Vagina (tissue), 2 donors: Measurements from ENCODE around the gene ARPC1B. TPM values are rescaled to one million over a fixed set of nuclear protein-coding genes. Genes with fewer than 3 reads are reported as not detected.

Experiments used
- DNase-seq, 2 donors: peaks; one replicate each; pipeline ENCODE4 v3.0.0-alpha.2; 2017; ENCODE audit errors: extremely low spot score in 2 of 2
- H3K27ac ChIP-seq: fragments of 200-600 bp; sonication (generic); one replicate; pipeline ENCODE4 v1.5.1; 2019
- H3K27me3 ChIP-seq: fragments of 200-600 bp; sonication (generic); one replicate; pipeline ENCODE4 v1.5.1; 2019
- H3K36me3 ChIP-seq, 2 donors: fragments of 200-600 bp; sonication (generic); one replicate each; pipeline ENCODE4 v1.5.1; 2017 to 2019
- H3K4me1 ChIP-seq: fragments of 200-600 bp; sonication (generic); one replicate; pipeline ENCODE4 v1.5.1; 2019
- H3K4me3 ChIP-seq, 2 donors: fragments of 200-600 bp; sonication (generic); 1 replicate in 1 of 2; 2 replicates in 1 of 2; pipeline ENCODE4 v1.5.1; 2016 to 2019
- H3K9me3 ChIP-seq: fragments of 200-600 bp; sonication (generic); one replicate; pipeline ENCODE4 v1.5.1; 2019
- POLR2A ChIP-seq, 2 donors: fragments of 450-650 bp; IDR thresholded peaks; one replicate each; pipeline ENCODE4 v1.6.1; 2017; ENCODE audit warnings: antibody characterized with exemption in 2 of 2, mild to moderate bottlenecking in 2 of 2, moderate library complexity in 2 of 2
- POLR2AphosphoS5 ChIP-seq, 2 donors: sonication (generic); formaldehyde crosslinking; IDR thresholded peaks; one replicate each; pipeline ENCODE4 v1.9.0; 2017; ENCODE audit warnings: antibody characterized with exemption in 2 of 2, mild to moderate bottlenecking in 2 of 2, low read depth in 1 of 2; ENCODE audit not compliant: insufficient read depth in 1 of 2
- intact Hi-C: fragments of 100-400 bp; cut with DNase I; formaldehyde crosslinking; loops from one replicate; pipeline ENCODE4 v1.15.1; 2023
- total RNA-seq: library from RNA; depleted of rRNA; stranded (reverse); fragments of >200 nt; gene quantifications from one replicate; pipeline ENCODE4 v1.2.3, GENCODE V29; 2016
- TF ChIP-seq, protein P1 (sequence below), 3 experiments: fragments of 450-650 bp in 2 of 3; fragments of 200-600 bp in 1 of 3; sonication (generic) in 1 of 3; IDR thresholded peaks; one replicate each; pipeline ENCODE4 v1.5.1; 2017 to 2019; ENCODE audit warnings: antibody characterized with exemption in 3 of 3, mild to moderate bottlenecking in 2 of 3, moderate library complexity in 2 of 3

ARPC1B gene
- total RNA-seq, 1 donor from 2014 or later, result 114 TPM

DNA sequence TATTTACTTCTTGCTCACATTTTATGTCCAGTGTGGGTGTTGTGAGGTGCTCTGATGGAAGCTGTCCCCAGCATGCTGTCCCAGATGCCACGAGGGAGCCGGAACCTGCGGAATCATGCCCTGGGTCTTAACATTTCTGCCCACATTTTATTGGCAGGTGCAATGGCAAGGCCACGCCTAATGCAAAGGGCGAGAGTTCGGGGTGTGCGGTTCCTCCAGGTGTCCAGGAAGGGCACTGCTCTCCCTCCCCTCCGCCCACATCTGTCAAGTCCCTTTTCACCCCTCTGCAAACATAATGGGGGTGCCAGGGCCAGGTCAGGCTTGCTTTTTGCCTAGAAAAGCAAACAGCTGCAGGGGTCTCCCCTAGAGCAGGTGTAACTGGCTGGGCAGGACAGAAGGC, 17.5 kb downstream of the ARPC1B start:
- H3K9me3 ChIP-seq, result no peaks in the 10 kb centered on the region
- no peak for DNase-seq
- TF ChIP-seq, protein P1, sequence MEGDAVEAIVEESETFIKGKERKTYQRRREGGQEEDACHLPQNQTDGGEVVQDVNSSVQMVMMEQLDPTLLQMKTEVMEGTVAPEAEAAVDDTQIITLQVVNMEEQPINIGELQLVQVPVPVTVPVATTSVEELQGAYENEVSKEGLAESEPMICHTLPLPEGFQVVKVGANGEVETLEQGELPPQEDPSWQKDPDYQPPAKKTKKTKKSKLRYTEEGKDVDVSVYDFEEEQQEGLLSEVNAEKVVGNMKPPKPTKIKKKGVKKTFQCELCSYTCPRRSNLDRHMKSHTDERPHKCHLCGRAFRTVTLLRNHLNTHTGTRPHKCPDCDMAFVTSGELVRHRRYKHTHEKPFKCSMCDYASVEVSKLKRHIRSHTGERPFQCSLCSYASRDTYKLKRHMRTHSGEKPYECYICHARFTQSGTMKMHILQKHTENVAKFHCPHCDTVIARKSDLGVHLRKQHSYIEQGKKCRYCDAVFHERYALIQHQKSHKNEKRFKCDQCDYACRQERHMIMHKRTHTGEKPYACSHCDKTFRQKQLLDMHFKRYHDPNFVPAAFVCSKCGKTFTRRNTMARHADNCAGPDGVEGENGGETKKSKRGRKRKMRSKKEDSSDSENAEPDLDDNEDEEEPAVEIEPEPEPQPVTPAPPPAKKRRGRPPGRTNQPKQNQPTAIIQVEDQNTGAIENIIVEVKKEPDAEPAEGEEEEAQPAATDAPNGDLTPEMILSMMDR (IDR thresholded peaks at IDR 0.05), result no peak
- no peak for TF ChIP-seq POLR2AphosphoS5 (IDR thresholded peaks at IDR 0.05; ENCODE audit: insufficient read depth in 1 of 2, low read depth in 1 of 2)
- TF ChIP-seq POLR2A (IDR thresholded peaks at IDR 0.05), result no peak
- intact Hi-C loops, result no loop called here
- peaks cover 0 to 58% of the 10 kb centered on the region in 2 donors for H3K36me3 ChIP-seq
- peak overlapping the region; percentile 71 for H3K27ac ChIP-seq
- no peaks in the 10 kb centered on the region for H3K27me3 ChIP-seq
- peak overlapping the region; percentile 46 to 54 for H3K4me3 ChIP-seq
- peaks cover 22% of the 10 kb centered on the region for H3K4me1 ChIP-seq

DNA sequence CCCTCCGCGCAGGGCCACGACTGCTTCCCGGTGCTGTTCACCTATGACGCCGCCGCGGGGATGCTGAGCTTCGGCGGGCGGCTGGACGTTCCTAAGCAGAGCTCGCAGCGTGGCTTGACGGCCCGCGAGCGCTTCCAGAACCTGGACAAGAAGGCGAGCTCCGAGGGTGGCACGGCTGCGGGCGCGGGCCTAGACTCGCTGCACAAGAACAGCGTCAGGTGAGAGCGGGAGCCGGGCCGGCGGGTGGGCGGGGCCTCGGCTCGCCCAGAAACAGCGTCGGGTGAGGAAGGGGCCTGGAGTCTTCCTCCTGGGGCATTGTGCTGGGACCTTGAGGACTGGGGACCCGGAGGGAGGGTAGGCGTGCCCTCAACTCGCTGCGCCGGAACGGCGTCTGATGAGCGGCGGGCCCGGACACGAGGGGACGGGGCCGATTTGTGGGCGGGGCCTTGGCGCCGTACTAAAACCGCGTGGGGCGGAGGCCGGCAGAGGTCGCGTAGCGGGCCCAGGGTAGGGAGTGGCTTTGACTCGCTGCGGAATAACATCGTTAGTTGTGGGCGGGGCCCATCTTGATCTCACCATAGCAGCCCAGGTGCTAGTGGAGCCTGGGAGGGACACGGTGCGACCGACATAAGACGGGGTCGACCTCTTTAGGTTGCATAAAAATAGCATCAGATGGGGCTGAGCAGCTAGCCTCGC, 18.3 kb downstream of the ARPC1B start:
- Histone ChIP-seq H3K4me1 (peaks cover 22% of the 10 kb centered on the region), H3K27me3 (no peaks in the 10 kb centered on the region), H3K9me3 (no peaks in the 10 kb centered on the region), H3K27ac (peak overlapping the region; percentile 71), H3K4me3 (peak overlapping the region; percentile 46 to 54), H3K36me3 (peaks cover 0 to 64% of the 10 kb centered on the region in 2 donors)
- intact Hi-C loops, result no loop called here
- no peak for DNase-seq
- TF ChIP-seq POLR2A (IDR thresholded peaks at IDR 0.05) (no peak), POLR2AphosphoS5 (IDR thresholded peaks at IDR 0.05; ENCODE audit: insufficient read depth in 1 of 2, low read depth in 1 of 2) (peak; percentile 34 to 84)

DNA sequence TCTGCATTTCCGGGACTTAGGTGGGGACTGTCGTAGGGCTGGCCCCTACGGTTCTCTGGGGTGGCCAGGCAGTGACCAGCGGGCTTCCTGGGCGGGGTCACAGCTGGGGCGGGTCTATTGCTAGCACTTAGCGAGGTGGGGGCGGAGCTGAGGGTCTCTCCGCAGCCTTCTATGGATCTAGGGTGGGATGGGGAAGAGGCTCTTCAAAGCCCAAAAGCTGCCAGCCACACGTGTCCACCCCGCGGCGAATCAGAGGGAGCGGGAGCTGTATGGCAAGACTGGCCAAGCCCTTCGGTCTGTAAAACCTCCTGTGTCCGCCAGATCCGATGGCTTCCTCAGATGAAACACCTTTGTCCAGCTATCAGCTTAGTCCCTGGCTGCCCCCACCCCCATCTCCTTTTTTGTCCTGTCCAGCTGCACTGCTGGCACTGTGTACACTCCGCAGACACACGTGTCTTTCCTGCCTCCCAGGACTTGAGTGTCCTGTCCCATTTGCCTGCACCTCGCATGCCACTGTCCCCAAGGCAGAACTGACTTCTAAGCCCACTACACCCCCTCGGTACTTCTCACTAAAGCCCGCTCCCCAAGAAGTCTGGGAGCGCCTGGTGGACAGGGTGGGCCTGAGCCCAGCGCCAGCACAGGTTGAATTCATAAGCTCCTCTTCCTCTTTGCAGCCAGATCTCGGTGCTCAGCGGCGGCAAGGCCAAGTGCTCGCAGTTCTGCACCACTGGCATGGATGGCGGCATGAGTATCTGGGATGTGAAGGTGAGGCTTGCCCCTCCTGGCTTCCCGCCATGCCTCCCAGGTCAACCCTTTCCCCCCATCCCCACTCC, 19.0 kb downstream of the ARPC1B start:
- TF ChIP-seq POLR2AphosphoS5 (IDR thresholded peaks at IDR 0.05; ENCODE audit: insufficient read depth in 1 of 2, low read depth in 1 of 2) (no peak), POLR2A (IDR thresholded peaks at IDR 0.05) (no peak)
- TF ChIP-seq, protein P1 (IDR thresholded peaks at IDR 0.05), result no peak
- Histone ChIP-seq H3K27me3 (no peaks in the 10 kb centered on the region), H3K9me3 (no peaks in the 10 kb centered on the region), H3K4me3 (peak overlapping the region; percentile 46 to 54), H3K36me3 (peaks cover 0 to 63% of the 10 kb centered on the region in 2 donors), H3K27ac (peak overlapping the region; percentile 71), H3K4me1 (peaks cover 22% of the 10 kb centered on the region)
- DNase-seq, result no peak
- intact Hi-C loops, result no loop called here

DNA sequence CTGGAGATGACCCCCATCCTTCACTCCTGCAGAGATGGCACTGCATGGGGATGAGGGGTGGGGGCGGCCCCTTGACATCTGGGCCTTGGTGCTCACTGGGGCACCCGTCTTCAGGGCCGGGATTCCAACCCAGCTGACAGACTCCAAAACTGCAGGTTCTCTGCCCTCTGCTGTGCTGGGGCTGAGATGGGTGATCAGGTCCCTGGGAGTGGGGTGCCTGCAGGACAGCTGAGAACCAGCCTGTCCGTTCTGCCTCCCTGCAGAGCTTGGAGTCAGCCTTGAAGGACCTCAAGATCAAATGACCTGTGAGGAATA, 19.6 kb downstream of the ARPC1B start:
- Histone ChIP-seq H3K36me3 (peaks cover 0 to 64% of the 10 kb centered on the region in 2 donors), H3K27ac (no peak overlapping the region), H3K4me3 (no peak overlapping the region), H3K9me3 (no peaks in the 10 kb centered on the region), H3K27me3 (no peaks in the 10 kb centered on the region), H3K4me1 (peaks cover 22% of the 10 kb centered on the region)
- DNase-seq, result no peak
- intact Hi-C loops, result no loop called here
- TF ChIP-seq POLR2AphosphoS5 (IDR thresholded peaks at IDR 0.05; ENCODE audit: insufficient read depth in 1 of 2, low read depth in 1 of 2) (no peak), POLR2A (IDR thresholded peaks at IDR 0.05) (no peak)
- TF ChIP-seq, protein P1 (IDR thresholded peaks at IDR 0.05), result no peak

DNA sequence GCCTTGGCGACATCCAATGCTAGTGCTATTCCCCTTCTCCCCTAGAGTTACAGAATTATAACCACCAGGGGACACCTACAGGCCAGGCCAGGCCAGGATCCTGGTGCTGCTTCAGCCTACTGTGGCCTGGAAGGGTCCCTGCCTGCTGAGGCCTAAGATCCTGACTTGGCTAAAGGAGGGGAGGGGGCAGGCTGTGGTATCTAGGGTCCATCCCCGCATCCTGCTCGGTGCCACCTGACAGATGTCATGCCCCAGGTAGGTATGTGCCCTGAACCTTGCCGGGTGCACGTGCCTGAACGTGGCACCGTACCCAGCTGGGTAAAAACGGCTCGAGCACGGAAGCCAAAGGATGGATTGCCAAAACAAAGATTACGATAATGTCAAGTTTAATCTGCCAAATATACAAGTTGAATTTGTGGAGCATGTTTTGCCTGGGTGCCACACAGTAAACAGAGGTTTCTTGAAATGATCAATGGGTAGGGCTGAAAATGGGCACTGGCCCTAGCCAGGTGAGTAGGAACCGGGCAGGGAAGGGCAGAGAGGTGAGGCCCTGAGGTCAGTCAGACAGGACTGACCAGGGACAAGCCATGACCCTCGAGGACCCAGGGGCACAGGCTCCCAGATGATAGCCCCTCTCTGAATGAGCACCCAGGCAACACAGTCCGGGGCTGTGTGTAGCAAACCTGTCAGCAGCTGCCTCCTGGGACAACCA, 21.2 kb downstream of the ARPC1B start:
- no peak overlapping the region for H3K27ac ChIP-seq
- no peak overlapping the region for H3K4me3 ChIP-seq
- H3K4me1 ChIP-seq, result peaks cover 22% of the 10 kb centered on the region
- no peak for TF ChIP-seq POLR2AphosphoS5 (IDR thresholded peaks at IDR 0.05; ENCODE audit: insufficient read depth in 1 of 2, low read depth in 1 of 2)
- TF ChIP-seq POLR2A (IDR thresholded peaks at IDR 0.05), result no peak
- TF ChIP-seq, protein P1 (IDR thresholded peaks at IDR 0.05), result no peak
- peaks cover 0 to 68% of the 10 kb centered on the region in 2 donors for H3K36me3 ChIP-seq
- no peaks in the 10 kb centered on the region for H3K9me3 ChIP-seq
- no peak for DNase-seq
- intact Hi-C loops, result no loop called here
- no peaks in the 10 kb centered on the region for H3K27me3 ChIP-seq
